Activated naive CD8-positive, alpha-beta T cell treated with anti-CD3 and anti-CD28 coated beads for 36 hours (primary cell): ENCODE data around the gene NXF2B. TPM values are rescaled to one million over a fixed set of nuclear protein-coding genes. Genes with fewer than 3 reads are reported as not detected.
"Not testable (repeated sequence)": the region's sequence is repeated elsewhere in the genome, so short reads cannot be mapped to it uniquely, and the experiment has no call there.

Source experiments
- DNase-seq: peaks from one replicate; pipeline ENCODE4 v3.0.0; 2021
- H3K27ac Mint-ChIP-seq: one replicate; pipeline ENCODE4 v1.8.0; 2022; ENCODE audit warnings: mild to moderate bottlenecking, moderate library complexity, mixed read lengths
- H3K27me3 Mint-ChIP-seq: one replicate; pipeline ENCODE4 v1.8.0; 2022; ENCODE audit warnings: mild to moderate bottlenecking, mixed read lengths
- H3K36me3 Mint-ChIP-seq: one replicate; pipeline ENCODE4 v1.8.0; 2021; ENCODE audit warnings: mild to moderate bottlenecking, mixed read lengths
- H3K4me1 Mint-ChIP-seq: one replicate; pipeline ENCODE4 v1.8.0; 2021; ENCODE audit warnings: mixed read lengths
- H3K4me3 Mint-ChIP-seq: one replicate; pipeline ENCODE4 v1.8.0; 2022; ENCODE audit warnings: mild to moderate bottlenecking, moderate library complexity, mixed read lengths
- H3K9me3 Mint-ChIP-seq: one replicate; pipeline ENCODE4 v1.8.0; 2022; ENCODE audit warnings: mixed read lengths
- total RNA-seq, 2 experiments: library from RNA; stranded (reverse); gene quantifications; one replicate each; pipeline ENCODE4 v1.2.3, GENCODE V29; 2021

NXF2B gene
- total RNA-seq = not detected

- not testable (repeated sequence) for DNase-seq, H3K27me3 Mint-ChIP-seq, H3K9me3 Mint-ChIP-seq
Measured at GRCh38 chrX:102439908-102440307, at the start of gene NXF2B. Gene NXF2B (minus strand): TSS chrX:102440008. CDS start chrX:102380036, 59,972 bp downstream.

GRCh38 chrX:102478765-102479164, 39.0 kb upstream of the NXF2B start:
- not testable (repeated sequence) for H3K27me3 Mint-ChIP-seq, H3K27ac Mint-ChIP-seq, DNase-seq, H3K9me3 Mint-ChIP-seq, H3K36me3 Mint-ChIP-seq, H3K4me1 Mint-ChIP-seq, H3K4me3 Mint-ChIP-seq

More at GRCh38 chrX:102439908-102440307, at the start of gene NXF2B:
- H3K36me3 Mint-ChIP-seq, H3K27ac Mint-ChIP-seq, H3K4me3 Mint-ChIP-seq, H3K4me1 Mint-ChIP-seq: not testable (repeated sequence)

GRCh38 chrX:102471762-102472220, 32.0 kb upstream of the NXF2B start, which contains the start of gene TCP11X2:
Gene TCP11X2 (minus strand): TSS chrX:102471812.
- not testable (repeated sequence) for H3K9me3 Mint-ChIP-seq, H3K36me3 Mint-ChIP-seq, H3K27ac Mint-ChIP-seq, H3K4me3 Mint-ChIP-seq, H3K4me1 Mint-ChIP-seq, DNase-seq, H3K27me3 Mint-ChIP-seq

- not testable (repeated sequence) for H3K9me3 Mint-ChIP-seq, H3K4me3 Mint-ChIP-seq, H3K27ac Mint-ChIP-seq, DNase-seq, H3K27me3 Mint-ChIP-seq, H3K4me1 Mint-ChIP-seq, H3K36me3 Mint-ChIP-seq
Measured at GRCh38 chrX:102470215-102470614, 30.4 kb upstream of the NXF2B start.

- H3K36me3 Mint-ChIP-seq, H3K27ac Mint-ChIP-seq, H3K9me3 Mint-ChIP-seq, H3K4me1 Mint-ChIP-seq, H3K4me3 Mint-ChIP-seq, DNase-seq, H3K27me3 Mint-ChIP-seq: not testable (repeated sequence)
Measured at GRCh38 chrX:102458615-102459014, 18.8 kb upstream of the NXF2B start.

GRCh38 chrX:102414493-102414892, 25.3 kb downstream of the NXF2B start:
- not testable (repeated sequence) for H3K36me3 Mint-ChIP-seq, H3K27ac Mint-ChIP-seq, DNase-seq, H3K4me3 Mint-ChIP-seq, H3K9me3 Mint-ChIP-seq, H3K27me3 Mint-ChIP-seq, H3K4me1 Mint-ChIP-seq

- peak; percentile 25 for DNase-seq
- H3K4me1 Mint-ChIP-seq = no peaks in the 10 kb centered on the region
- H3K27me3 Mint-ChIP-seq = no peaks in the 10 kb centered on the region
- no peak overlapping the region for H3K4me3 Mint-ChIP-seq
- no peak overlapping the region for H3K27ac Mint-ChIP-seq
- H3K36me3 Mint-ChIP-seq = no peaks in the 10 kb centered on the region
- no peaks in the 10 kb centered on the region for H3K9me3 Mint-ChIP-seq
Measured at GRCh38 chrX:102345916-102346315, 93.9 kb downstream of the NXF2B start.

GRCh38 chrX:102341867-102342266, 97.9 kb downstream of the NXF2B start:
- no peaks in the 10 kb centered on the region for H3K4me1 Mint-ChIP-seq
- H3K27ac Mint-ChIP-seq = no peak overlapping the region
- H3K27me3 Mint-ChIP-seq = no peaks in the 10 kb centered on the region
- H3K4me3 Mint-ChIP-seq = no peak overlapping the region
- H3K36me3 Mint-ChIP-seq = no peaks in the 10 kb centered on the region
- DNase-seq = no peak
- no peaks in the 10 kb centered on the region for H3K9me3 Mint-ChIP-seq

GRCh38 chrX:102339312-102340298, 100.2 kb downstream of the NXF2B start:
- peak; percentile 3 for DNase-seq
- Mint-ChIP-seq H3K4me3 (no peak overlapping the region), H3K27ac (no peak overlapping the region), H3K4me1 (no peaks in the 10 kb centered on the region), H3K9me3 (no peaks in the 10 kb centered on the region), H3K36me3 (no peaks in the 10 kb centered on the region), H3K27me3 (no peaks in the 10 kb centered on the region)

- Mint-ChIP-seq H3K36me3 (no peaks in the 10 kb centered on the region), H3K9me3 (no peaks in the 10 kb centered on the region), H3K4me3 (no peak overlapping the region), H3K27ac (no peak overlapping the region), H3K27me3 (no peaks in the 10 kb centered on the region), H3K4me1 (no peaks in the 10 kb centered on the region)
- no peak for DNase-seq
Measured at GRCh38 chrX:102338162-102338561, 101.6 kb downstream of the NXF2B start.

Other genes with a start within 250 kb of the NXF2B start
- not detected for gene TCP11X1, start 224.7 kb downstream of the NXF2B start, total RNA-seq
- gene NXF2, start 192.8 kb downstream of the NXF2B start, total RNA-seq = not detected
- not detected for gene TCP11X2, start 31.8 kb upstream of the NXF2B start, total RNA-seq
- under 1 TPM; 0.44 to 0.56 TPM for gene TMSB15A, start 76.7 kb upstream of the NXF2B start, total RNA-seq
- 10 to 100 TPM; 10.9 to 13.3 TPM for gene ARMCX5, start 159.5 kb upstream of the NXF2B start, total RNA-seq
- 1 to 10 TPM; 2.3 to 3.8 TPM for gene GPRASP1, start 211.5 kb upstream of the NXF2B start, total RNA-seq